Panc1 (cell line): ENCODE results near the gene SPATA13. TPM values are rescaled to one million over a fixed set of nuclear protein-coding genes. Genes with fewer than 3 reads are reported as not detected.

Source experiments
- ATAC-seq: fragments of 200-7000 bp; cut with Tn5 transposase; 2 replicates; pipeline ENCODE4 v1.9.1; 2020; ENCODE audit warnings: mild to moderate bottlenecking, moderate library complexity
- BruUV-seq: library from RNA; stranded (reverse); fragments of 400-500 nt; replicated peaks from 2 replicates; lab custom pipeline; 2021; lab: Mats Ljungman, UMichigan
- CTCF ChIA-PET: fragments of 300-600 bp; sonication (Branson Sonifier 250); formaldehyde crosslinking; loops from one replicate; lab custom pipeline; 2022; ENCODE audit warnings: antibody characterized with exemption; lab: Charles Lee
- POLR2A ChIA-PET: fragments of 300-600 bp; sonication (Branson Sonifier 250); formaldehyde crosslinking; loops from one replicate; lab custom pipeline; 2022; ENCODE audit warnings: antibody characterized with exemption; lab: Charles Lee
- DNase-seq: peaks from one replicate; pipeline ENCODE4 v3.0.0-alpha.2; 2010; ENCODE audit warnings: low read depth, low spot score
- H3K27ac ChIP-seq: 2 replicates; pipeline ENCODE4 v1.5.1; 2011; ENCODE audit warnings: mild to moderate bottlenecking, low read length, inconsistent platforms
- H3K27me3 ChIP-seq: fragments of 200-500 bp; sonication (Bioruptor generic); 2 replicates; pipeline ENCODE4 v1.6.0; 2014; ENCODE audit warnings: low read length, inconsistent platforms; ENCODE audit not compliant: control insufficient read depth, insufficient read depth
- H3K36me3 ChIP-seq: fragments of 200-500 bp; sonication (Bioruptor generic); 2 replicates; pipeline ENCODE4 v1.5.1; 2014; ENCODE audit warnings: inconsistent platforms, mild to moderate bottlenecking, low read length, moderate library complexity; ENCODE audit not compliant: control insufficient read depth, insufficient read depth
- H3K4me1 ChIP-seq: 2 replicates; pipeline ENCODE4 v1.5.1; 2011; ENCODE audit warnings: inconsistent platforms, mild to moderate bottlenecking, low read length, moderate library complexity; ENCODE audit not compliant: control insufficient read depth, insufficient read depth
- H3K4me3 ChIP-seq, 2 experiments: 2 replicates each; pipeline ENCODE4 v1.5.1; 2011 to 2012; ENCODE audit warnings: low read depth in 2 of 2, low read length in 2 of 2, mild to moderate bottlenecking in 2 of 2, inconsistent platforms in 1 of 2, moderate library complexity in 1 of 2
- H3K9me3 ChIP-seq: fragments of 200-500 bp; sonication (Bioruptor generic); 2 replicates; pipeline ENCODE4 v1.5.1; 2014; ENCODE audit warnings: low read depth, mild to moderate bottlenecking, inconsistent platforms, low read length, moderate library complexity; ENCODE audit not compliant: control insufficient read depth, insufficient read depth
- CTCF ChIP-seq: fragments of 450-650 bp; IDR thresholded peaks from 2 replicates; pipeline ENCODE4 v1.5.1; 2017; ENCODE audit warnings: mild to moderate bottlenecking
- POLR2AphosphoS5 ChIP-seq: IDR thresholded peaks from 2 replicates; pipeline ENCODE4 v1.6.1; 2012; ENCODE audit warnings: mild to moderate bottlenecking, low read depth, low read length, moderate library complexity
- REST ChIP-seq, 2 experiments: IDR thresholded peaks; 2 replicates each; pipeline ENCODE4 v1.6.1; 2011 to 2012; ENCODE audit warnings: low read depth in 2 of 2, control low read depth in 1 of 2, low read length in 1 of 2, mild to moderate bottlenecking in 1 of 2, moderate library complexity in 1 of 2; ENCODE audit not compliant: insufficient read depth in 1 of 2
- SIN3A ChIP-seq: IDR thresholded peaks from 2 replicates; pipeline ENCODE4 v1.6.1; 2012; ENCODE audit warnings: low read depth, mild to moderate bottlenecking, low read length, moderate library complexity, borderline replicate concordance; ENCODE audit not compliant: insufficient read depth
- TCF7L2 ChIP-seq: IDR thresholded peaks from 2 replicates; pipeline ENCODE4 v1.6.1; 2011; ENCODE audit warnings: mild to moderate bottlenecking, low read depth, low read length, inconsistent platforms
- in situ Hi-C: cut with HindIII; loops from 2 replicates; pipeline ENCODE4 v1.10.0; 2016; ENCODE audit warnings: low sequenced_read_pairs, low pct_unique_long_range_greater_than_20kb
- intact Hi-C: fragments of 100-400 bp; cut with micrococcal nuclease; formaldehyde crosslinking; loops from one replicate; pipeline ENCODE4 v1.10.0; 2022; ENCODE audit not compliant: unreplicated experiment
- total RNA-seq: library from RNA; stranded (reverse); gene quantifications from one replicate; pipeline ENCODE4 v1.2.1, GENCODE V29; 2021; ENCODE audit not compliant: unreplicated experiment

Gene SPATA13
- total RNA-seq, 1 experiment from 2014 or later = 7.9 TPM

- CTCF ChIA-PET = no interaction called here
- in situ Hi-C loops = no loop called here
- Histone ChIP-seq H3K4me1 (no peaks in the 10 kb centered on the region), H3K9me3 (no peaks in the 10 kb centered on the region), H3K36me3 (no peaks in the 10 kb centered on the region), H3K27ac (no peak overlapping the region), H3K27me3 (no peaks in the 10 kb centered on the region), H3K4me3 (no peak overlapping the region)
- POLR2A ChIA-PET = no interaction called here
- TF ChIP-seq CTCF = no peak
- no peak for TF ChIP-seq TCF7L2
- no peak for TF ChIP-seq POLR2AphosphoS5
- no peak for TF ChIP-seq SIN3A
- no peak for TF ChIP-seq REST (IDR thresholded peaks at IDR 0.05; ENCODE audit: insufficient read depth in 1 of 2, low read depth in 2 of 2, low read length in 1 of 2)
- ATAC-seq (no peak), DNase-seq (no peak)
- intact Hi-C loops = no loop called here
- no TSS peak for BruUV-seq
These were observed 72.0 kb downstream of the SPATA13 start for GRCh38 chr13:24232474-24232873.

GRCh38 chr13:24233351-24233901, 72.9 kb downstream of the SPATA13 start:
- no peaks in the 10 kb centered on the region for H3K36me3 ChIP-seq
- H3K9me3 ChIP-seq = no peaks in the 10 kb centered on the region
- CTCF ChIA-PET = no interaction called here
- TF ChIP-seq REST (IDR thresholded peaks at IDR 0.05; ENCODE audit: insufficient read depth in 1 of 2, low read depth in 2 of 2, low read length in 1 of 2) (no peak), TCF7L2 (no peak), SIN3A (no peak), CTCF (no peak), POLR2AphosphoS5 (no peak)
- in situ Hi-C loops = no loop called here
- no peak overlapping the region for H3K27ac ChIP-seq
- BruUV-seq = no TSS peak
- ATAC-seq (no peak), DNase-seq (no peak)
- H3K4me1 ChIP-seq = no peaks in the 10 kb centered on the region
- POLR2A ChIA-PET = no interaction called here
- no peak overlapping the region; a peak in 1 of 4 replicates for H3K4me3 ChIP-seq
- no peaks in the 10 kb centered on the region for H3K27me3 ChIP-seq
- intact Hi-C loops = no loop called here
